Stimulated activated CD4-positive, alpha-beta T cell treated with anti-CD3 and anti-CD28 coated beads, Interleukin-4, amount 100 ng/mL, for 48 hours (primary cell): ENCODE results near the gene TBRG4.

Experiments used
- DNase-seq, 2 donors: peaks; one replicate each; pipeline ENCODE4 v3.0.0-alpha.2; 2020; ENCODE audit warnings: low read depth in 2 of 2

TBRG4 gene

DNA sequence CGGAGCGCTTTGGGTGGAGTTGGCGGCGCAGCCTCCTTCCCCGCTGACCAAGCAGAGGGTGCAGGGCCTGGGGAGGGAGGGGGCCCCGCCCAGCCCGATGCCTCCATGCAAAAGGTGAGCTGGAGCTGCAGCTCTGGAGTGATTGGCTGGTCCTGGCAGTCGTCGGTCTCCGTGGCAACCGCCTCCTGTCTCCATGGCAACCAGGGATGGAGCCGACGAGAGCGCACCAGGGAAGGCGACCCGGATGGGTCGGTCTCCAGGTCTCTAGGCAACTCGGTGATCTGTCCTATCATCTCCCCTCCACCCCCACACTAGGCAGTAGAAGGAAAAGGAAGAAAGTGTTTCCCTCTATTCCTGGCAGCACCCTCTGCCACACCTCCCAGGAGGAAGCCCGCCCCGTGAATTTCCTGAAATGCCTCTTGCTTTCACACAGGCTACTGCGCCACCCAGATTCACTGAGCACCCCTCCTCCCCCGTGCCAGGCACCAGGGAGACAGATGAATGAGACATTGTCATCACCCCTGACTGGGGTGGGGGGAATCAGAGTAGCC, 22.1 kb downstream of the TBRG4 start:
- DNase-seq = peak; percentile 64 to 68

DNA sequence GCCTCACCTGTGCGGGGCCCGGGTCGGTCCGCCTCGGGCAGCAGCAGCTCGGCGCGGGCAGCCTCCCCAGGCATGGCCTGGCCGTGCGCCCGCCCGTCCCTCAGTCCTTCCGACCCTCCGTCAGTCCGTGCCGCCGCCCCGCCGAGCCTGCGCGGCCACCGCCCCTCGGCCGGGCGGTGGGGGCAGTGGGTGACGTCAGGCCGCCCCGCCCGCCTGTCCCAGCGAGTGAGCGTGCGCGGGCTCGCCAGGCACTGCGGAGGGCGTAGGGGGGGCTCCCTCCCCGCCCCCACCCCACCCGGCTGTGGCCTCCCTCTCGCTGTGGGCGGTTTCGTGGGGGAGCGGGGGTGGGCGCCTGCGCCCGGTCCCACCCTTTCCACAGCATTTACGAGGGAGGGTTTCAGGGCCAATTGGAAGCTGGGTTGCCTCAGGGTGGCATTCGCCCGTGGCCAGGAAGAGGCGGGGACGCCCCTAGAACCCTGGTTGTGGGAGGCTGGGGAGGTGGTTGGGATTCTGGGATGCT, 22.6 kb downstream of the TBRG4 start, which contains the start of gene NACAD:
NACAD (minus strand) TSS at position 149 of the 520 bp plus-strand sequence; CDS start at position 74, 75 bp downstream.
- no peak for DNase-seq

- DNase-seq = no peak
Measured at GRCh38 chr7:45088146-45088701, 23.3 kb downstream of the TBRG4 start.

GRCh38 chr7:45087301-45088145, 24.0 kb downstream of the TBRG4 start:
- no peak for DNase-seq

DNA sequence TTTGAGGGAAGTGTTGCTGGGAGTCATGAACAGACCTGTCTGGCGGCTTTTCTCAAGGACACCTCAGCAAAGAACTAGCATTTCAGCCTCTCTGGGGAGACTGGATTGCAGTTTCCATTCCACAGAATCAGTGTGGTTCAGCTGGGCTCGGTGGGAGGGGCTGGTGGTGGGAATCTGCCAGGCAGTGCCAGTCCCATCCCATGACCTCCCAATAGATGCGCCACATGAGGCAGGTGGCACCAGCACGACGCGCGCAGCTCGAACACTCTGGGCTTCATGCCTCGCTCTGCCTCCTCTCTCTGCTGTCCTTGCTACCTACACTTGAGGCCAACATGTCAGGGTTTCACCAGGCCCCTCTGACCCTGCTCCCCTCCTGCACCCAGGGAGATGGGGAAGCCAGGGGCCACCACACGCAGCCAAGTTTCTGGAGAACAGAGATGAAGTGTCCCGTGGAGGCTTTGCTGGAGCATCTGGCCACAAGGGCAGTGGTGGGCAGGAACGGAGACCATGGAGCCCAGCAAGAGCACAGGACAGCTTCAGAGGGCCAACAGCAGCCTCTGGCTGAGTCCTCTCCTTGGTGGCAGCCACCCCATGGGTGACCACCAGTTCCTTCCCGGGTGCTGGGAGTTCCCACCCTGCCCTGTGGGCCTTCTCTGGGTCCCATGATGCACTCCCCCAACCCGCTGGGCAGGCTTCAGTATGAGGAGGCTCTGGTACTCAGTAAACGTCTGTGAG, 25.0 kb downstream of the TBRG4 start:
- DNase-seq = no peak

DNA sequence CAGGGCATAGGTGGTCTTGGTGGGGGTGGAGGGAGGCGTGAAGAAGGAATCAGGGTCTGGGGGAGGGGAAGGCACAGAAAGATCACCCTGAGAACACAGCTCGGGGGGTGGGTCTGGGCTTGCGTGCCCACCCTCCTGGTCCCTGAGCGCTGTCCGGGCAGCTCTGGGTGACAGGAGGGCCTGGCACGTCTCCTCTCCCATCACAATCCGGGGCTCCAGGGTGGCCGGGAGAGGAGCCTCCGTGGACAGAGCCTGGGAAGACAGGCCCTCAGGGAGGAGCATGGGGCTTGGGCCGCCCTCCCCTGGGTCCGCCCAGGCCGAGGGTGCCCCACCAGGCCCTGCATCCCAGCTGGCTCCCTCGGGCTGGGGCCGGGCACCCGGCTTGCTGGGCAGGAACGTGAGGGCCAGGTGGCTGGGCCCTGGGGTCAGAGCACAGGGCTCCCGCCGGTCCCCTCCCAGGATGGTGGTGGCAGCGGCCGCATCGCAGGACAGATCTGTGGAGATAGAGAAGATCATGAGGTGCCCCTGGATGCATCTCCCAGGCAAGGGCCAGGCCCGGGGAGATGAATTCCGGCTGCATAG, 25.8 kb downstream of the TBRG4 start:
- no peak for DNase-seq

DNA sequence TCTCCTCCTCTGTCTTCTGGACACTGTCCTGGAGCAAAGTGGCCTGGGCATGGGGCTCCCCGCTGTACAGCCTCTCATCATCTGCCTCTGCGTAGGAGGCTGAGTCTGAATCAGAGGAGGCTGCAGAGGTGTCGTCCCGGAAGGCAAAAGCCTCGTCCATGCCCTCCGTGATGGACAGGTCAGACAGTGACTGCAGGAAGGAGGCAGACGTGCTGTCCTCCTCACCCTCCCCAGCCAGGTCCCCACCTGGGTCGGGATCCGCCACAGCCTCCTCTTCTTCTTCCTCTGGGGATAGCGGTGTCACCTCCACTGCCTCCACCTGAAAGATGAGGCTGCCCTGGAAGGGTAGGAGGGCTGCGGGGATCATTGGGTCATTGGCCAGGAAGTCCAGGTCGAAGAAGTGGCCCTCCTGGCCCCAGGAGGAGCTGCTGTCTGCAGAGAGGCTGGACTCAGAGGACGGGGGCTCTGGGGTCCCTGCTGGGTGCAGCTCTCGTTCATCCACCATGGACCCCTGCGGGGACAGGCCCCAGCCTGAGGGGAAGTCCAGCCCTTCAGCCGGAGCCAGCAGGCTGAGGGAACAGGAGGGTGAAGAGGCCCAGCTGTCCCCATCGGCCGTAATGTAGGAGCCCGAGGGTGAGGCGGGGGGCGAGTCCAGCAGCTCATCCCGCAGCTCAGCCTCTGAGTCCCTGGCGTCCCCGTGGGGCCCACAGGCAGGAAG, 26.4 kb downstream of the TBRG4 start:
- no peak for DNase-seq

DNA sequence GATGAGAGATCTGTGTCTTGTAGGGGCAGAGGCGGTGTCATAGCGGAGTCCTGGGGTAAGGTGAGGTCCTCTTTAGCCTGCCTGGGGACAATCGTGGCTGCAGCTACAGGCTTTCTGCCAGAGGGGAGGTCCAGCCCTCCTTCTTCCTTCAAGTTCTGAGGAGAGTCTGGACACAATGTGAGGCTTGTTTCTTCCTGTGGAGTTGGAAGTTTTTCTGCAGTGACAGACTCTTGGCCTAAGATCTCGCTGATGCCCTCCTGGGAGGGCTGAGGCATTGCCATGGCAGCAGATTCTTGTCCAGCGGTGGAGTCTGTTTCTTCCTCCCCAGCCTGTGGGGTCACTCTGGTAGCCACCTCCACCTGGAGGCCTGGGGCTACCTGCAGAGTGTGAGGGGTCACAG, 27.2 kb downstream of the TBRG4 start:
- no peak for DNase-seq

DNA sequence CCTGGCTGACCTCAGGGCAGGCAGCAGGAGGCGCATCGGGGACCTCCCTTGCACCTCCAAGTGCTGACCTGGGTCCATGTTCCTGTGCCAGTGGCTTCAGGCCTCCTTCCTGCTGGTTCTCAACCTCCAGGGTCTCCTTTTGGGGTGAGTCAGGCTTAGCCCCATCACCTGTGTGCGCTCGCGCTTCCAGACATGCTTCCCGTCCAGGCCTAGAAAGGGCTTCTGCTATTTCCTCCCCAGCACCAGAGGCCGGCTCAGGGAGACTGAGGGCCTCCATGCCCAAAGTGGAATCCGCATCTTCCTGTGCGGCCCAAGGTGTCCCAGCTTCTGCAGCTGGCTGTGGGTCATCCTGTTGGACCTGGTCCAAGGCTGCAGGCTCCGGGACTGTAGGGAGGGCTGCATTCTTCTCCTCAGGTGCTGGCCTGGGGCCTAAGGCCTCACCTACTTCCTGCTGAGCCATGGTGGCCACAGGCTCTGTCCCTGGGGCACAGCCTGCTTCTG, 28.6 kb downstream of the TBRG4 start:
- no peak for DNase-seq

DNA sequence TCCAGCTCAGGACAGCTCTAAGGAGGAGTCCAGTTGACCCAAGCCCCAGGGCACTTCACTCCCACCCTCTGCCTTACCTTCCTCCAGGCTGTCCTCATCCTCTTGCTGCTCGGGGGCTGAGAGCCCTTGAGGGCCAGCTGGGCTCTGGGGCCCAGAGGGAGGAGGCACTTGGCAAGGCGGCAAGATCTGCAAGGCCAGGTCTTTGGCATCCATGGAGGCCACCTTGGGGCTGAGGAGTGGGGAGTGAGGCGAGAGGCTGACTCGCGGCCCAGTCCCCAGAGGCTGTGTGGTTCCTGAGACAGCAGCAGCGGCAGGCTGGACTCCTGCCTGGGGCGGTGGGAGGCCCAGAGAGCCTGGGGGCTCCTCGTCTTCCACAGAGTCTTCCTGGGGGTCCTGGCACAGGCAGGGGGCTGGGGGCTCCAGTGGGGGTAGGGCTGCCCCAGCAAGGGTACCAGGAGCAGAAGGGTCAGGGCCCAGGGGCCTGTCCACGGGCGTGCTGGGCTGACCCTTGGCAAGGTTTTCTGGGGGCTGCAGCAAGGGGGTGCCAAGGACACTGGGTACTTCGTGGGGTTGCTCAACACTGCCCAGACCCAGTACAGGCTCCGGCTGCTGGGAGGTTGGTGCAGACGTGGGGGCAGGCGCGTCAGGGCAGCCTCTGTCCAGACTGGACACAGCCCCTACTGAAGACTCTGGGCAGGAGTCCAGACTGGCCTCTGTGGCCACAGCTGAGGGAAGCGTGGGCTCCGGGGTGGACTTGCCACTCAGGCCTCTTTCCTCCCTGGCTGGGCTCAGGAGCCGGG, 29.3 kb downstream of the TBRG4 start:
- DNase-seq = no peak

GRCh38 chr7:45081670-45081974, 29.9 kb downstream of the TBRG4 start:
- DNase-seq = no peak

GRCh38 chr7:45080958-45081669, 30.4 kb downstream of the TBRG4 start:
- DNase-seq = no peak

DNA sequence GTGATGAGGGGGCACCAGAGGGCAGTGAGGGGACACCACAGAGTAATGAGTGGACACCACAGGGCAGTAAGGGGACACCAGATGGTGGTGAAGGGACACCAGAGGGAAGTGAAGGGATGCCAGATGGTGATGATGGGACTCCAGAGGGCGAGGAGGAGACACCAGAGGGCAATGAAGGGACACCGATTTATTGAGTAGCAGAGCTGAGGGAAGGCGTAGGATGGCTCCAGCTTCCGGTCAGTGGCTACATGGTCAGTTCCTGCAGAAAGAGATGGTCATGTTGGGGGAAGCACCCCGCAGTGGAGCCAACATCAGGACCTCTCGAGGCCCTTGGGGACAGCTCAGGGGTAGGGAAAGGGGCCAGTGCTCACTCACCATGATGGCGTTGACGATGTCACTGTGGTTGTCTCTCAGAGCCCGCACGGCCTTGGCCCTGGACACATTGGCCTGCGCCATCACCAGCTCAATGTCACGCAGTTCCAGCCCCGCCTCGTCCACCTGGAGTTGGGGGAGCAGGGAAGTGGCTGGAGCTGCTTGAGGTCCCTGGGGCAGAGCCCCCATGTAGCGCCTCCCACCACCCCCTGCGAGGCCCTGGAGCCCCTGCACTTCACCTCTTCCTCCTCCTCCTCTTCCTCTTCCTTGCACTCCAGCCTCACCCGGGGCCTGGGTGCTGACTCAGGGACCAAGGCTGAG, 31.1 kb downstream of the TBRG4 start:
- no peak for DNase-seq

DNA sequence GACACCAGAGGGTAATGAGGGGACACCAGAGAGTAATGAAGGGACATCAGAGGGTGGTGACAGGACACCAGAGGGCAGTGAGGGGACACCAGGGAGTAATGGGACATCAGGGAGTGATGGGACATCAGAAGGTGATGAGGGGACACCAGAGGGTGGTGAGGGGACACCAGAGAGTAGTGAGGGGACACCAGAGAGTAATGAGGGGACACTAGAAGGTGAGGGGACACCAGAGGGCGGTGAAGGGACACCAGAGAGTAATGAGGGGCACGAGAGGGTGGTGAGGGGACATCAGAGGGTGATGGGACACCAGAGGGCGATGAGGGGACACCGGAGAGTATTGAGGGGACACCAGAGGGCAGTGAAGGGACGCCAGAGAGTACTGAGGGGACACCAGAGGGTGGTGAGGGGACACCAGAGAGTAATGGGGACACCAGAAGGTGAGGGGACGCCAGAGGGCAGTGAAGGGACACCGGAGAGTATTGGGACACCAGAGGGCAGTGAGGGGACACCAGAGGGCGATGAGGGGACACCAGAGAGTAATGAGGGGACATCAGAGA, 33.3 kb downstream of the TBRG4 start:
- no peak for DNase-seq

DNA sequence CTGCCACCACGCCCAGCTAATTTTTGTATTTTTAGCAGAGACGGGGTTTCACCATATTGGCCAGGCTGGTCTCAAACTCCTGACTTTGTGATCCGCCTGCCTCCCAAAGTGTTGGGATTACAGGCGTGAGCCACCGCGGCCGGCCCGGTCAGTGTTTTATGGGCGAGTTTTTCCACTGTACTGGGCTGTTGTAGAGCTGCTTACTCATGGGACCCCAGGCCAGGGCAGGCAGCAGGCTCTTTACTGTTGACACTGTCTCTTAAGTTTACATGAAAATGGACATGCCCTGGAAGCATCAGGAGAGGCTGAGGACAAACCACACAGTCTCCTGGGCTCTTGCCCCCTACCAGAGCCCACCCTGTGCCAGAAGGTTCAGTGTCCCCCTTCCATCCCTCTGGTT, 33.9 kb downstream of the TBRG4 start:
- DNase-seq = no peak

- no peak for DNase-seq
Measured at GRCh38 chr7:45076946-45077345, 34.6 kb downstream of the TBRG4 start.

DNA sequence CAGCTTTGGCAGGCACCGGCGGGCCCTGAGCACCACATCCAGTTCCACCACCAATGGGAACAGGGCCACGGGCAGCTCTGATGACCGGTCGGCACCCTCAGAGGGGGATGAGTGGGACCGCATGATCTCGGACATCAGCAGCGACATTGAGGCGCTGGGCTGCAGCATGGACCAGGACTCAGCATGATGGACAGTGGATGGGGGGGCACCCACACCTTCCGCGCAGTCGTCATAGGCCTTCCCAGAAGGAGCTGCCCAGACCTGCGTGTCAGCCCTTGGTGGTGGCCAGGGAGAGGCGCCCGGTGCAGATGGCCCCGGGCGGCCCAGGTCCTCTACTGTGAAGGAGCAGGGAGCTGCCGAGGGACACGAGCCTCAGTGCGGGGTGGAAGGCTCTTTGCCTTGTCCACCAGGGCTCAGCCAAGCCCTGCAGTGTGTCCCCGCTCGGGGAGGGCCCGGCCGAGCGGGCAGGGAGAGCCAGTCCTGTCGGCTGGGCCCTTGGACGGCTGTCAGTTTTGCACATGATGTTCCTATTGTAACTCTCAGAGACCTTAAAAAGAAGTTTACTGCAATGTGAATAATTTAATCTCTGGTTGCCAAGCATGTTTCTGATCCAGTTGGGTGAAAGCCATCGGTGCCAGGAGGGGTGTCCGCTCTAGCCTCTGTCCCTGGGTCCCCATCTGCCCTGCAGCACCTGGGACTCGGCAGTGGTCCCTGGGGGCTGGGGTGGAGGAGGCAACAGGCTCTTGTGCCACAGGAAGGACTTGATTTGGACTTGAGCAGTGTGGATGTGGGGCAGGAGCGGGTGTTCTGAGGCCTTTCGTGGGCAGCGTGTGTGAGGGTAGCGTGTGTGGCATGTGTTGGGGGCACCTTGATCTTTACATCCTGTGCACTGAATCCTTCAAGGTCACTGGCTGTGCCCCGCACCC, 35.4 kb downstream of the TBRG4 start:
- no peak for DNase-seq

DNA sequence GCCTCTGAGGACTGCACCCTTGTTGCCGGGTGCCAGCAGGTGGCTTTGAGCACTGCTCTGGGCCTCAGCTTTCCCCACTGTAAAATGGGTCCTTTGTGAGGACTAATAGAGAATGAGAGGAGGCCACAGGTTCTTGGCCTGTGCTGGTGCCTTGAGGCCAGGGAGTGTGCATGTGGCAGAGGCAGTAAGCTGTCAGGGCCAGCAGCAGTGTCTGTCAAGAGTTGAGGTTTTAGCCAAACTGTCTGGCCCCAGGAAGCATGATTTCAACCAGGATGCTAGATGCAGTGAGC, 36.2 kb downstream of the TBRG4 start:
- no peak for DNase-seq
